Stimulated activated CD8-positive, alpha-beta memory T cell treated with anti-CD3 and anti-CD28 coated beads, Interleukin-2, amount 100 ng/mL, for 1 hour (primary cell): Measurements from ENCODE around the gene TALDO1.

Experiments
- DNase-seq, 2 donors: peaks; one replicate each; pipeline ENCODE4 v3.0.0-alpha.2; 2020; ENCODE audit warnings: low read depth in 2 of 2

Gene TALDO1

DNA sequence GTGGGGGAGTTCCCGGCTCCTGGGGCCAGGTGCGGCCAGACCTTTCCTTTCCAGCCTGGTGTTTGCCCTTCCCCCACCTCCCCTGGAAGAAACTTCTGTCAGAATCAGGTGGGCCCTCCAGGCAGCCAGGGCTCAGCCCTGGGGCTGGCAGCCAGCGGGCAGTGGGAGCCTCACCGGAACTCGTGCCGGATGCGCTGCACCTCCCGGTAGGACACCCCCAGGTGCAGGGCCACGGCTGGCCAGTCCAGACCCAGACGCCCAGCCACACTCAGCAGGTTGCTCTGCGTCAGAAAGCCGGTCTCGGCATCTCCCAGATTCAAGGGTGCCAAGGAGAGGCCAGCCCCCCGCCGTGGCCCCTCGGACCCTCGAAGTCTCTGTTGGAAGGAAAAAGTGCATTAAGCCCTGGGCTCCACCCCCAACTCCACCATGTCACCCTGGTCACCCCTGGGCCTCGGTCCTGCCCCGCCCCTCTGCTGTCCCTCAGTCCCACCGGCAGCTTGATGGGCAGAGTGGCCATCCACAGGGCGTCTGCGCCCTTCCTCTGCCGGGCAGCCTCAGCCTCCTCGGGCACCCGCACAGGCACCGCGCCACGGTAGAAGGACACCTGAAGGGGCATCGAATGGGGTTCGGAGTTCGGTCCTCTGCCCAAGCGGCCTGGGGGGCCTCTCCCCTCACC, 52.5 kb downstream of the TALDO1 start:
- no peak for DNase-seq

- DNase-seq = no peak
Measured at GRCh38 chr11:800473-800872, 53.2 kb downstream of the TALDO1 start.

DNA sequence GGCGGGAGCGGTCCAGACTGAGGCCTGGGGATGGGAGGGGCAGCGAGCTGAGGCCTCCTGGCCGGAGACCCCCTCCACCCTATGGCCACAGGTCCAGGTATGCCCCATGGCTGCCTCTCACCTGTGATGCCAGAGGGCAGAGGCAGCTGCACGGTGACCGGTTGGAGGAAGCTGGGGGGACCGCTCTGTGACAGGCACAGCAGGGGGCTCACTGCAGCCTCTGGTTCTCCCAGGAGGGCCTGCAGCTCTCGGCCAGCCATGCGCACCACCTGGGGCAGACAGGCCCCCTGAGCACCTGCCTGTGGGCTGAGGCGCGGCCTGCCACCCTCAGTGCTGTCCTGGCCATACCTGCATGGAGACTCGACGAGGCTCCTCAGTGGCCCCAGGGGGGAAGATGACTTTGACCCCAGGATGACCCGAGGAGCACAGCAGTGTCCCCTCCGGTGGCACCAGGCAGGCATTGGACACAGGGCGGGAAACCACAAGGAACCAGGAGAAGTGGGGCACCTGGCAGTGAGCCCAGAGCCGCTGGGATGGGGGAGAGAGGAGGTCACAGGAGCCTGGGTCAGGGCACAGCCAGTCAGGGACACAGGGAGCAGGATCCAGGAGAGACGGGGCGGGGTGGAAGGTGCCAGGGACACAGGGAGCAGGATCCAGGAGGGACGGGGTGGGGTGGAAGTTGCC, 54.0 kb downstream of the TALDO1 start:
- no peak for DNase-seq

DNA sequence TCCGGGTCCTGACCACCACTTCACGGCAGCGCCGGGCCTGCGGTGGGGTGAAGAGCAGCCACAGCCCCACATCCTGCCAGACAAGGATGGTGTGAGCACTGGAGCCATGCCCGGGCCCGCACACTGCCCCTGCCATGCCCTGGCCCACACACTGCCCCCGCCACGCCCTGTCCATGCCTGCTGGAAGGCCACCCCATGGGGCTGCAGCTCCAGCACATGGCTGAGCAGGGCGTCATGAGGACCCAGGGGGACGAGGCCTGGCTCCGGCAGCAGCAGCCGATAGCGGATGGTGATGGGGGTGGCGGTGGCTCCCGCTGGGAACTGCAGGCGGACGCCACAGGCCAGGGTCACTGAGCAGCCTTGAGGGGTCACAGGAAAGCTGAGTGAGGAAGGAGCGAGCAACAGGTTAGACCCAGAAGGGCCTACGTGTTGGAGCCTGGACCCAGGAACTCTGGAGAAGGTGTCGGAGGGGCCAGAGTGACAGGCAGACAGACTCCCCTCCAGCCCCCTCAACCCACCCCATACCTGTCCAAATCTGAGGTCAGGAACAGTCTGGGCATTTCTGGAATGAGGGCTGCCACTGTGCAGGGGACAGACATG, 54.9 kb downstream of the TALDO1 start:
- DNase-seq = no peak

DNA sequence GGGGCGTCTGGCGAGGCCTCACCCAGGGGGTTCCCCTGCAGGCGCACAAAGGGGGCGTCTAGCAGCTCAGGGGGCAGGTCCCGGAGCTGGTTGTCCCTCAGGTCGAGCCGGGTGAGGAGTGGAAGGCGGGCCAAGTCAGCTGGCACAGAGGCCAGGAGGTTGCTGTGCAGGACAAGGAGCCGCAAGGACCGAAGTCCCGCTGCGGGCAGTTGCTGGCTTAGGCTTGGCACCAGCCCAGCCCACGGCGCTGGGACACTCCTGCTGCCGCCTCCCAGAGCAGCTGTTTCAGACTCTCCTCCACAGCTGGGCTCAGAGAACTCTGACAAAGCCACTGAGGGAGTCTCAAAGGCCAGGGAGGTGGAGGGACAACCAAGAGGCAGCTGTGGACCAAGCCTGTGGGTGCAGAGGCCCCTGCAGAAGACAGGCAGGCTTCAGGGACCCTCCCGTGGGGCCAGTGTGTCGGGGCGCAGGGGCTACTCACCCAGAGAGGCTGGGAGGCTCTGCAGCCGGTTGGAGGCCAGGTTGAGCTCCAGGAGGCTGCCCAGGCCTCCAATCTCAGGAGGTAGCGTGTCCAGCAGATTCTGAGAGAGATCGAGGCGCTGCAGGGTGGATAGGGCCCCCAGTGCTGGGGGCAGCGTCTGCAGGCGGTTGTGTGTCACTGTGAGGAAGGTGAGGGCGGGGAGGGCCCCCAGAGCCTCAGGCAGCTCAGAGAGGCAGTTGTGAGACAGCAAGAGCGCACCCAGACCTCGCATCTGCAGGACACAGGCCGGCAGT, 55.6 kb downstream of the TALDO1 start:
- no peak for DNase-seq

GRCh38 chr11:803467-803742, 56.1 kb downstream of the TALDO1 start:
- DNase-seq = no peak

DNA sequence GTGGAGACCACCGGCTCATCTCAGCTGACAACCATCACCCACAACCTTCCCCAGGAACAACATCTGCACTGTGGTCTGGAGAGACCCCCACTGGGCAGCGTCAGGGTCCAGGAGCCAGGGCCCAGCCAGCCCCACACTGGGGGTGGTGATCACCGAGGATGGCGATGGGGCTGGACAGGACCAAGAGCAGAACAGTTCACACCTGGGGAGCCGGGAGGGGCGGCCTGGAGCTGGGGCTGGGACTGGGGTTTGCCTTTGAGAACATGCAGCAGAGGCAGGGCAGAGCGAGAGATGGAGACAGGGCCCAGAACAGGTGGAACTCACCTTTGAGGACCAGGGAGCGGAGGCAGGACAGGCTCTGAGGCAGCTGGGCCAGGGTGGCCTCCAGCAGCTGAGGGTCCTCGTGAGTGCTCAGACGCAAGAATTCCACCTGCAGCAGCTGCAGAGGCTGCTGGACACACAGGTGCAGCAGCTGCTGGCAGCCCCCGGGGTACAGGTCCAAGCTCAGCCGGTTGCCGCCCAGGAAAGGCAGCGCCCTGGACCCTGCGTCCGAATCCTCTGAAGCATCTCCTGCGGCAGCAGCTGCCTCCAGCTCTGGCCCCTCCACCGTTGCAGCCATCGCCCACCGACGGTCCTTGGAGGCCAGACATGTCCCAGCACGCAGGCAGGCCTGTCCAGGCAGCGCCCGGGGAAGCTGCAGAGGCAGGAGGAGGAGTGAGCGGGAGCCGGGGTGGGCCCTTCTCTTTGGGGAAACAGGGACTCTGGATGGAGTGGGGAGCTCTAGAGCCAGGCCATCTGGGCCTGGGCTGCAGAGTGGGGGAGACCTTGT, 56.7 kb downstream of the TALDO1 start:
- DNase-seq = no peak

GRCh38 chr11:804599-804964, 57.3 kb downstream of the TALDO1 start:
- DNase-seq = no peak

DNA sequence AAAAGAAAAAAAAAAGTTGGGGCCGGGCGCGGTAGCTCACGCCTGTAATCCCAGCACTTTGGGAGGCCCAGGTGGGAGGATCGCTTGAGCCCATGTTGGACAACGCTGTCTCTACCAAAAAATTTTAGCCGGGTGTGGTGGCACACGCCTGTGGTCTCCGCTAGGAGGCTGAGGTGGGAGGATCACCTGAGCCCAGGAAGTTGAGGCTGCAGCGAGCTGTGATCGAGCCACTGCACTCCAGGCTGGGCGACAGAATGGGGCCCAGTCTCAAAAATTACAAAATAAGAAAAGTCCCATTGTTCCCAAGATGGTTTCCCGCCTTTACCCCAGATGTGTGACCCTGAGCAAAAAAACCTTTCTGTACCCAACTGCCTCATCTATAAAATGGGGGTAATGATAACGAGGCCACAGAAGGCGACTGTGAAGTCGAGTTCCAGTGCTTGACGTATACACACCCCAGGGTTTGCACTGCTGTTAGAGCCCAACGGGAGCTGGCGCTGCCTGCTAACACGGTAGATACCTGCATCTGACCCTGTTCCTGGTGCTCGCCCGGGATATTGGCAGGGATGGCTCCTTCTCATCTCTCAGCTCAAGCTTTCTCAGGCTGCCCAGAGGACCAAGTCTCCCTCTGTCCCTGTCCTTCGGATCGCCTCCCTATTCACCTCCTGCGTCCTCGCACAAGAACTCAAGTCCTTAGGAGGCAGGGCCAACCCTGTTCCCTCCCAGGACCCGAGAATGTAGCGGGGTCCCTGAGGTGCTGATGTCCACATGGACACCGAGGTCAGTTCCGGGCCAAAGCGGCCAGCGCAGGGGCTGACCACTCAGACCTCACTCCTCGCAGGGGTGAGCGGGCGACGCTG, 61.4 kb downstream of the TALDO1 start:
- no peak for DNase-seq

DNA sequence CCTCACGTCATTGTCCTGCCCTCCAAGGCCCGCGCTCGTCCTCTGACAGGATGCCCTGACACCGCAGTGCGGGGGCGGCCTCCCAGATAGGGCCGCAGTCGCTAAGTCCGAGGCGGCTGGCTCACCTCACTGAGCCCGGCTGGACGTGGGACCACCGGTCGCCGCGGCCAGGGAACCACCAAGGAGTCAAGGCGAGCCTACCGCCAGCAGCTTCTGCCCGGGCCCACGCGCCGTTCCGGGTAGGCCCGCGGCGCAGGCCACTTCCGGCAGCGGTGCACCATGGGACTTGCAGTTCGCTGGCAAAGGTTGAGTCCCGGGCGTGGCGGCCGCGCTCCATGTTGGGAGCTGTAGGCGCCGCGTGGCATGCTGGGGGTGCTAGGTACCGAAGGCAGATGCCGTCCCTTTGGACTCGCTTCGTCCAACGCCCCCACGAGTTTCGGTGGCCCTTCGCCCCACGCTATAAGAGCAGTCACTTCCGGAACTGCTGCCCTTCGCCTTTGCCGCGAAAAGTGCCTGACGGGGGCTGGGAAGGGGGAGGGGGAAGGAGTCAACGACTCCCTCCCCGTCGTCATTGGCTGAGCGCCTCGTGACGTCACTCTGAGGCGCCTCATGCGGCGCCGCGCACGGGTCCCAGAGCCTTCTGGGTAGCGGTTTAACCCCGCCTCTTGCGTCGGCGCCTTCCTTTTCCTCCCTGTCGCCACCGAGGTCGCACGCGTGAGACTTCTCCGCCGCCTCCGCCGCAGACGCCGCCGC, 62.2 kb downstream of the TALDO1 start, which contains the start of gene RPLP2:
RPLP2 (plus strand) TSS at position 681 of the 753 bp plus-strand sequence. CDS start 268 bp downstream, outside the sequence.
- DNase-seq = peak; percentile 95 to 96

GRCh38 chr11:810040-810567, 62.8 kb downstream of the TALDO1 start:
- no peak for DNase-seq

- no peak for DNase-seq
Measured at GRCh38 chr11:811446-812245, 64.4 kb downstream of the TALDO1 start.

DNA sequence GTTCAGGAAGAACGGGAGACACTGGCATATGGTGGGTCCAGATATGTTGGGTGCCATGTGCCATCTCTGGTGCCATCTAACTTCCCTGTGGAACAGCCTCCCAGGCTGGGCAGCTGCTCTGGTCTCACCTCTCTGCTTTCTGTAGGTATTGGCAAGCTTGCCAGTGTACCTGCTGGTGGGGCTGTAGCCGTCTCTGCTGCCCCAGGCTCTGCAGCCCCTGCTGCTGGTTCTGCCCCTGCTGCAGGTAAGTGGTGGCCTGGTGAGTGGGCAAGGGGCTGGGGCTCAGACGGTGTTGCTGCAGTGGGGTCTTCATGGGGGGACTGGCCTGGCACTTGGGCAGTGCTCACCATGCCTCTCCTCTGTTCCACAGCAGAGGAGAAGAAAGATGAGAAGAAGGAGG, 65.1 kb downstream of the TALDO1 start:
- no peak for DNase-seq

DNA sequence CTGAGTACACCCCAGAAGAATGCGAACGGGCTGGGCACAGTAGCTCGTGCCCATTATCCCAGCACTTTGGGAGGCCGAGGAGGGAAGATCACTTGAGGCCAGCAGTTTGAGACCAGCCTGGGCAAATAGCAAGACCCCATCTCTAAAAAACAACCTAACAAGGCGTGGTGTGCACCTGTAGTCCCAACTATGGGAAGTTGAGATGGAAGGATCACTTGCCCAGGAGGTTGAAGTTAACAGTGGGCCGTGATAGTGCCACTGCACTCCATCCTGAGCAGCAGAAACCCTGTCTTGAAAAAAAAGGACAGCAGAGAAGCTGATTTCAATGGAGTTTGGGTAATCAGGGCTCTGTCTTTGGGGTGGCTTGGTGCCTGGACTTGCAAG, 65.8 kb downstream of the TALDO1 start:
- DNase-seq = no peak

DNA sequence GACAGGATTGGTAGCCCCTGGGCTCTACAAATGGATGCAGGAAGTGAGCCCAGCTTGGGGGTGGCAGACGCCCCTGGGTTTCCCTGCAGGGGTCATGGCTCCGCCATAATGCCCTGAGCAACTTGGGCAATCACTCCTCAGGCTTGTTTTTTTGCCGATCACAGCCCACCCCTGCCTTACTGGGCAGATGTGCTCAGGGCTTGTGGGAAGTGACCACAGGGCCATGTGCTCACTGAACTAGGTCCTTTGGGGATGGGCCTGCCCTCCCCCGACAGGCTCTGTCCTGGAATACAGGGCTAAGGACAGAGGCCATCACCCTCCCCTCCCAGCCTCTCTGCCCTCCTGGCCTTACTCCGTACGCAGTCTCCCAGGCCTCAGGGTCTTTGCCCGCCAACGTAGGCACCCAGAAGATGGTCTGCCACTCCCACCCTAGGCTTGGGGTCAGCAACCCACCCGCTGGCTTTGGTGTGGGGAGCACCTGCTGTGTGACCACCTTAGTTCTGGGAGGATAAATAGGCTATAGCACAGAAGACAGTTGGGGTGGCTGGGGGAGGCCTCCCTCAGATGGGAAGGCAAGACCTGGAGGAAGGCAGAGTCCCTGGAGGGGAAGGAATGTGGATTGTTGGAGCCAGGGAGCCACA, 66.3 kb downstream of the TALDO1 start:
- DNase-seq = no peak
